ENCODE measurements around the gene HOXA1.

GRCh38 chr7:27046854-27047549 is 48.8 kb downstream of the HOXA1 start:
- no peak for TF ChIP-seq CTCF (IDR thresholded peaks at IDR 0.05; ENCODE audit: low read length)
- TF ChIP-seq EZH2 (IDR thresholded peaks at IDR 0.05; ENCODE audit: borderline replicate concordance, low read length): no peak
